GM23338 (cell line): ENCODE measurements around the gene GNB1. TPM values are rescaled to one million over a fixed set of nuclear protein-coding genes. Genes with fewer than 3 reads are reported as not detected.

Experiments used
- ATAC-seq: fragments of 200-7000 bp; cut with Tn5 transposase; 3 replicates; pipeline ENCODE4 v1.9.1; 2020
- DNase-seq: peaks from one replicate; pipeline ENCODE4 v3.0.0-alpha.2; 2015; ENCODE audit warnings: low spot score
- H2AFZ ChIP-seq: fragments of 200-600 bp; sonication (generic); 2 replicates; pipeline ENCODE4 v1.8.0; 2016; ENCODE audit warnings: antibody characterized with exemption, mild to moderate bottlenecking, moderate library complexity
- H3F3A ChIP-seq: fragments of 200-600 bp; sonication (generic); replicated peaks from 2 replicates; pipeline ENCODE4 v1.8.0; 2017; ENCODE audit warnings: antibody characterized with exemption, mixed run types, low read depth
- H3K27ac ChIP-seq: fragments of 200-600 bp; sonication (generic); 2 replicates; pipeline ENCODE4 v1.6.1; 2016; ENCODE audit warnings: low read depth
- H3K27me3 ChIP-seq: fragments of 200-600 bp; sonication (generic); 2 replicates; pipeline ENCODE4 v1.8.0; 2016; ENCODE audit warnings: mild to moderate bottlenecking, mixed run types, moderate library complexity; ENCODE audit not compliant: insufficient read depth
- H3K36me3 ChIP-seq: fragments of 200-600 bp; sonication (generic); 2 replicates; pipeline ENCODE4 v1.8.0; 2016; ENCODE audit warnings: mild to moderate bottlenecking; ENCODE audit not compliant: insufficient read depth
- H3K4me1 ChIP-seq: fragments of 200-600 bp; sonication (generic); 2 replicates; pipeline ENCODE4 v1.8.0; 2016; ENCODE audit warnings: mild to moderate bottlenecking, moderate library complexity; ENCODE audit not compliant: insufficient read depth
- H3K4me2 ChIP-seq: fragments of 200-600 bp; sonication (generic); 2 replicates; pipeline ENCODE4 v1.7.1; 2017; ENCODE audit warnings: mixed run types
- H3K4me3 ChIP-seq: fragments of 200-600 bp; sonication (generic); 2 replicates; pipeline ENCODE4 v1.6.1; 2016; ENCODE audit warnings: mixed run types
- H3K79me2 ChIP-seq: fragments of 200-600 bp; sonication (generic); replicated peaks from 2 replicates; pipeline ENCODE4 v1.8.0; 2017; ENCODE audit warnings: mild to moderate bottlenecking; ENCODE audit not compliant: insufficient read depth
- H3K9me2 ChIP-seq: fragments of 200-600 bp; sonication (generic); 2 replicates; pipeline ENCODE4 v1.8.0; 2017; ENCODE audit not compliant: insufficient read depth
- H4K20me1 ChIP-seq: fragments of 200-600 bp; sonication (generic); replicated peaks from 2 replicates; pipeline ENCODE4 v1.8.0; 2017; ENCODE audit warnings: mild to moderate bottlenecking; ENCODE audit not compliant: insufficient read depth
- H3K27ac Mint-ChIP-seq: 2 replicates; pipeline ENCODE4 v1.8.0; 2020; ENCODE audit warnings: inconsistent platforms, mild to moderate bottlenecking, moderate library complexity, mixed read lengths
- H3K27me3 Mint-ChIP-seq: 3 replicates; pipeline ENCODE4 v1.8.0; 2022; ENCODE audit warnings: low read depth, mild to moderate bottlenecking, moderate library complexity, mixed read lengths, inconsistent platforms; ENCODE audit not compliant: insufficient read depth, poor library complexity
- H3K36me3 Mint-ChIP-seq: 3 replicates; pipeline ENCODE4 v1.8.0; 2021; ENCODE audit warnings: low read depth, mild to moderate bottlenecking, inconsistent platforms, moderate library complexity, mixed read lengths
- H3K4me1 Mint-ChIP-seq: 3 replicates; pipeline ENCODE4 v1.8.0; 2020; ENCODE audit warnings: mild to moderate bottlenecking, inconsistent platforms, mixed read lengths
- H3K4me3 Mint-ChIP-seq: 3 replicates; pipeline ENCODE4 v1.8.0; 2021; ENCODE audit warnings: moderate library complexity, mild to moderate bottlenecking, inconsistent platforms, mixed read lengths
- H3K9me3 Mint-ChIP-seq: 3 replicates; pipeline ENCODE4 v1.8.0; 2020; ENCODE audit warnings: moderate library complexity, mild to moderate bottlenecking, inconsistent platforms, mixed read lengths
- EZH2 ChIP-seq: fragments of 200-600 bp; sonication (generic); IDR thresholded peaks from one replicate; pipeline ENCODE4 v1.8.0; 2017; ENCODE audit warnings: antibody characterized with exemption, mild to moderate bottlenecking, low read depth; ENCODE audit not compliant: unreplicated experiment
- NANOG ChIP-seq: IDR thresholded peaks from 2 replicates; pipeline ENCODE4 v1.6.1; 2016; ENCODE audit warnings: antibody characterized with exemption, borderline replicate concordance
- POLR2AphosphoS5 ChIP-seq: IDR thresholded peaks from 2 replicates; pipeline ENCODE4 v1.6.1; 2016; ENCODE audit warnings: antibody characterized with exemption, low read depth
- REST ChIP-seq: IDR thresholded peaks from one replicate; pipeline ENCODE4 v1.6.1; 2018; ENCODE audit warnings: antibody characterized with exemption; ENCODE audit not compliant: unreplicated experiment
- ZNF331 ChIP-seq: fragments of 250-450 bp; sonication (Bioruptor Pico); IDR thresholded peaks from 2 replicates; pipeline ENCODE4 v1.5.0; 2020; ENCODE audit warnings: low read depth, mild to moderate bottlenecking, moderate library complexity
- ZNF462 ChIP-seq: fragments of 250-450 bp; sonication (Bioruptor Pico); IDR thresholded peaks from 2 replicates; pipeline ENCODE4 v1.5.0; 2020; ENCODE audit warnings: mild to moderate bottlenecking, moderate library complexity
- polyA plus RNA-seq: library from polyadenylated mRNA; unstranded; fragments of >200 nt; fragmentation: Nextera tagmentation; extraction: Ambion mirVana; gene quantifications from 2 replicates; pipeline ENCODE4 v1.2.1, GENCODE V29; 2016
- total RNA-seq: library from RNA; depleted of rRNA; stranded (reverse); fragments of >200 nt; shearing (Covaris generic); gene quantifications from 2 replicates; pipeline ENCODE4 v1.2.3, GENCODE V29; 2014
- TF ChIP-seq, protein P1 (sequence below): IDR thresholded peaks from 2 replicates; pipeline ENCODE4 v1.6.1; 2016; ENCODE audit warnings: antibody characterized with exemption

The GNB1 gene
- total and polyA plus RNA-seq, 2 experiments from 2014 or later, result 65.4 to 138 TPM

- no peak overlapping the region for H3K4me2 ChIP-seq
- no peak overlapping the region for H3K27ac Mint-ChIP-seq
Observed at GRCh38 chr1:1939296-1940122, 48.6 kb upstream of the GNB1 start.

More at GRCh38 chr1:1939296-1940122, 48.6 kb upstream of the GNB1 start:
- no peaks in the 10 kb centered on the region for H3K36me3 Mint-ChIP-seq
- TF ChIP-seq EZH2 (no peak), ZNF331 (CRISPR knock-in tag) (no peak), ZNF462 (CRISPR knock-in tag) (no peak), POLR2AphosphoS5 (no peak), NANOG (no peak), REST (no peak)
- TF ChIP-seq, protein P1, sequence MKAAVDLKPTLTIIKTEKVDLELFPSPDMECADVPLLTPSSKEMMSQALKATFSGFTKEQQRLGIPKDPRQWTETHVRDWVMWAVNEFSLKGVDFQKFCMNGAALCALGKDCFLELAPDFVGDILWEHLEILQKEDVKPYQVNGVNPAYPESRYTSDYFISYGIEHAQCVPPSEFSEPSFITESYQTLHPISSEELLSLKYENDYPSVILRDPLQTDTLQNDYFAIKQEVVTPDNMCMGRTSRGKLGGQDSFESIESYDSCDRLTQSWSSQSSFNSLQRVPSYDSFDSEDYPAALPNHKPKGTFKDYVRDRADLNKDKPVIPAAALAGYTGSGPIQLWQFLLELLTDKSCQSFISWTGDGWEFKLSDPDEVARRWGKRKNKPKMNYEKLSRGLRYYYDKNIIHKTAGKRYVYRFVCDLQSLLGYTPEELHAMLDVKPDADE, result no peak
- H3K27me3 ChIP-seq, result no peaks in the 10 kb centered on the region
- no peaks in the 10 kb centered on the region for H3K4me1 ChIP-seq
- H3K4me3 ChIP-seq, result no peak overlapping the region
- ATAC-seq (no peak), DNase-seq (no peak)
- H3K4me3 Mint-ChIP-seq, result no peak overlapping the region
- no peaks in the 10 kb centered on the region for H3K79me2 ChIP-seq
- no peak overlapping the region for H2AFZ ChIP-seq
- H3K27me3 Mint-ChIP-seq, result peaks cover 15% of the 10 kb centered on the region
- peaks cover 3% of the 10 kb centered on the region; the same call in 1 of the 3 replicates for H3K9me3 Mint-ChIP-seq
- H3K4me1 Mint-ChIP-seq, result peaks cover 4% of the 10 kb centered on the region; the same call in 2 of the 3 replicates
- H3K36me3 ChIP-seq, result no peaks in the 10 kb centered on the region
- H4K20me1 ChIP-seq, result no peaks in the 10 kb centered on the region
- H3K27ac ChIP-seq, result no peak overlapping the region
- no peaks in the 10 kb centered on the region for H3K9me2 ChIP-seq
- no peaks in the 10 kb centered on the region for H3F3A ChIP-seq
